Stimulated activated CD8-positive, alpha-beta memory T cell treated with anti-CD3 and anti-CD28 coated beads, Interleukin-2, amount 100 ng/mL, for 1 hour (primary cell): ENCODE results near the gene IL1RAPL2.
"Not testable (repeated sequence)": the region's sequence is repeated elsewhere in the genome, so short reads cannot be mapped to it uniquely, and the experiment has no call there.

Experiments used
- DNase-seq, 2 donors: peaks; one replicate each; pipeline ENCODE4 v3.0.0-alpha.2; 2020; ENCODE audit warnings: low read depth in 2 of 2

The IL1RAPL2 gene

GRCh38 chrX:105608745-105609144, 1042.7 kb downstream of the IL1RAPL2 start:
- DNase-seq = no peak

- no peak for DNase-seq
Observed at GRCh38 chrX:105609530-105609929, 1043.5 kb downstream of the IL1RAPL2 start.

DNA sequence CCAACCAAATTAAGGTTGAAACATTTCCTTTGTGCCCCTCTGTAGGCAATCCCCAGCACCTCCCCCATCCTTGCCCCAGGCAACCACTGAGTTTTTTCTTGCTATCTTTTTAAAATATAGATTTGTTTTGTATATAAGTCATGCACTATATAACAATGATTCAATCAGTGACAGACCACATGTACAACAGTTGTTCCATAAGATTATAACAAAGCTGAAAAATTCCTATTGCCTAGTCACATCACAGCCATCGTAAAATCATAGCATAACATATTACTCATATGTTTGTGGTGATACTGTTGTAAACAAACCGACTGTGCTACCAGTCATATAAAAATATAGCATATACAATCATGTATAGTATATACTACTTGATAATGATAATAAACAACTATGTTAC, 1044.4 kb downstream of the IL1RAPL2 start:
- DNase-seq = no peak

DNA sequence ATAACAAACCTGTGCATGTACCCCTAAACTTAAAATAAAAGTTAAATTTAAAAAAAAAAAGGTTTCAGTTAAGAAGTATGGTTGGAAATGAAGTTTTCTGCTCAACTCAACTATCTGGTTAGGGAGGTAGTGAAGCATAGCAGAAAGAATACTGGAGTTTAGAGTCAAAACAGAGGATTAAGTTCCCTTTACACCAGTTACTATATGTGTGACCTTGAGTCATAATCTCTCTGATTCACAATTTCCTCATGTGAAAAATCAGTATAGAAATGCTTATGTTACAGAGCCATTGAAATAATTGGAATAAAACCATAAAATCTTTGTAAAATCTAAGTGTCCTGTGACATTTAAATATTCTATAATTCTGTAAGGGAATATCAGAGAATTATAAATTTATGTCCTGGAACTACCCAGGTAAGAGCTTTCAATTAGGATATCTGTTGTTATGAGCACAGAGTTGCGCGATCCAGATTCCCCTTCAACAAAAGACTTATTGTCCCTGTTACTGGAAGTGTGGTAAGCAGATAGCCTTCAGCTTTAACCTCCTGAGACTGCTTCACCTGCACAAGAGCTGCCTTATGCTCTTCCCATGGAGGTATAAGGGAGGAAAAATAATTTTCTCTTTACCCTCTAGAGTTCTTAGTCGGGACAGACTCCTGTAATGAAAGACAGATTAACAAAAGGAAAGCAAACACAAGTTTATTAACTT, 1052.5 kb downstream of the IL1RAPL2 start:
- no peak for DNase-seq

DNA sequence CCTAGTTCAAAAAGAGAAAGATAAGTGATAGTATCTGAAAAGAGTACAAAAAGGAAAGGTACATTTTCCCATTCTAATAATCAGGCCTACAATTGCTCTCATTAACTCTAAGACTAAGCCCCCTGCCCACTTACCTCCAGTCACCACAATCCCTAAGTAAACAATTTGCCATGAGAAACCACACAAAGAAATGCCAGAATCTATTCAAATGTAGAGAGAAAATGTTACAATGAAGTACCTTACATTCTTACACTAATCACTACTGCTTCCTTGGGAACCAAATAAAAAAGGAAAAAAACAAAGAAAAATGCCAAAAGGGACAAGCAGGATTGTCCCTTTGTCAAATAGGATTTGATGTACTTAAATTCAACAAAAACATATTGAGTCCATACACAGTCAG, 1068.2 kb downstream of the IL1RAPL2 start:
- DNase-seq = no peak

GRCh38 chrX:105635794-105636193, 1069.8 kb downstream of the IL1RAPL2 start:
- no peak for DNase-seq

GRCh38 chrX:105636667-105637066, 1070.7 kb downstream of the IL1RAPL2 start:
- DNase-seq = no peak

GRCh38 chrX:105645667-105646357, 1079.8 kb downstream of the IL1RAPL2 start:
- no peak for DNase-seq

DNA sequence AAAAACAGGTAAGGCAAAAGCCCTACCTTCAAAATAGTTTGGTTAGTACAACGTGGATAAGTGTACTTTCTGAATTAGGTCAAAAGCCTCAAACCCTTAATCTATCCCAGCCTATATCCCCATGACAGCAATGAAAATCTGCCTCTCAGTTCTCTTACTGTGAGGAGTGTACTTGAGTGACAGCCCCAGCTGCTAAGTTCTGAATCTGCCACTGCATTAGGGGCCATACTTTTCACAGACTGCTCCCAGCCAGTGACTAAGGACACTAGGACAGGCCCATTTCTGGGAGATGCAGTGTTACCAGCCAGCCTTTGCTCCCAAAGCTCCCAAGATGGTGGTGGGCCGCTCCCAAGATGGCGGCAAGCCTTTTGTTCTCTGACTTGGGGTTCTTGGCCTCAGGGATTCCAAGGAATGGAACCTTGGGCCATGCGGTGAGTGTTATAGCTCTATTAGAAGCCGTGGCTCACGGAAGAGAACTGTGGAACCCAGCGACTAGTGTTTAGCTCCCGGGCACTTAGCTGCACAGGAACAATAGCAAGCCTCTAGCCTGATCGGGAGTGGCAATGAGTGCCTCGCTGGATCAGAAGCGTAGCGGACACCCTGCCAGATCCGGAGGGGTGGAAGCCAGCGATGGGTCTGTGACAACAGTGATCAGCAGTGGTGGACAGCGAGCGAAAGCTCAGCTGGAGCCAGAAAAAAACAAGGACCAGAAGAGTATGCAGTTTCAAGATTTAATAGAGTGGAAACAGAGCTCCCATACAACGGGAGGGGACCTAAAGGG, 1080.8 kb downstream of the IL1RAPL2 start:
- no peak for DNase-seq

DNA sequence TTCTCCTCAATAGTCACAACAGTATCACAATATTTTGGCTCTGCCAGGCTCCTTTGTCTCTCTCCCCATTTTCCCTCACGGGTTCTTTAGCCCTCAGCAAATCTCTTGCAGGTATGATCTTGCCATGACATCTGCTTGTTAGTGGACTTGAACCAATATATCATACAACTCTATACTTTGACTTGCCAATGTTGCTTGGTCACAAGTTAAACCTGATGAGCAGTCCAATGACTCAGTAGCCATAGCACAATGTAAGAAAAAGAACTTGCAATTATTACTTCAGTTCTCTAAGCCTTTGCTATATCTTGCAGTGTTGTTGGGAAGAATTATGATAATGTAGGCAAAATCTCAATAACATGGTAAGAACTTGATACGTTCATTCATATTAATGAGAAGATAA, 1081.8 kb downstream of the IL1RAPL2 start:
- DNase-seq = no peak

GRCh38 chrX:105648732-105649131, 1082.7 kb downstream of the IL1RAPL2 start:
- DNase-seq = no peak

- no peak for DNase-seq
Observed at GRCh38 chrX:105650577-105650976, 1084.6 kb downstream of the IL1RAPL2 start.

GRCh38 chrX:105650986-105651385, 1085.0 kb downstream of the IL1RAPL2 start:
- DNase-seq = no peak

DNA sequence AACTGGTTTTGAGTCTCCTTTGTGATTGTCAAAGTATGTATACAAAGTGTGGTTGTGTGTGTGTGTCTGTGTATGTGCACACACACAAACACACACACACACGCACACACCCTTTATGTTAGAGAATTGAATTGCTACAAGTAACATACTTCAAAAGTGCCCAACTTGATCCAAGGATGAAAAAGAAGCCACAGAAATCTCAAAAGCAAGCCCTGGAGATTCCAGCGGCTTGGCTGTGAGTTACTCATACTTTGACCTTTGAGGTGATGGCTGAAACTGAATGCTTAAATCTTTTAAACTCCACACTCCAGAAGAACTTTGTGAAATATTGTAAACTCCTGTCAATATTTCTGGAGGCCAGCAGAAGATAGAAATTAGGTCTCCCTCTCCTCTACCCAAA, 1087.9 kb downstream of the IL1RAPL2 start:
- DNase-seq = no peak

GRCh38 chrX:105658136-105658535, 1092.1 kb downstream of the IL1RAPL2 start:
- no peak for DNase-seq

DNA sequence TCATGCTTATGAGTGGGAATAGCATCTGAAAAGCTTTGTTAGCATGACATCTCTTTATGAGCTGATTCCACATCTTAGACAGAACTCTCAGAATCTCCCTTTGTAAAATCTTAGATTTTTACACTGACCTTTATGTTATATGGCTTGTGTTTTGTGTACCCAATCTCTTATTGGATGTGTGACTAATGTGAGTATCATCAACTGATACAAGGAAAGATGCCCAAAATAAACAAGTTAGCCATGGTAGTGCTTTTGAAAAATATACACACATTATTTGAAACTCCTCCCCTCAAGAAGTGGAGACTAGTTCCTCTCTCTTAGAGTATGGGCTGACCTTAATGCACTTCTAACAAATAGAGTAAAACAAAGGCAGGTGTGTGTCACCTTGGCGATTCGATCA, 1096.2 kb downstream of the IL1RAPL2 start:
- DNase-seq = no peak

DNA sequence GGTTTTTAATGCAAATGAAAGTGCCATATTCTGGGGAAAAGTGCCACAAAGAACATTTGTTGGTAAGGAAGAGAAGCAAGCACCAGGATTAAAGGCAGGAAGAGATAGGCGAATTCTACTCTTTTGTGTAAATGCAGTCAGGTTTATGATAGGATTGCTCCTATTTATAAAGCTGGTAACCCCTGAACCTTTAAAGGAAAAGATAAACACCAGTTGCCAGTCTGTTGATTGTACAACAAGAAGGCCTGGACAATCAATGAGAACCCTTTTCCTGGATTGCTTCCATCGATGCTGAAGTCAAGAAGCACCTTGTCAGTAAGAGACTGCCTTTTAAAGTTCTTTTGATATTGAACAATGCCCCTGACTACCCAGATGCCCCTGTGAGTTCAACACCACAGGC, 1098.2 kb downstream of the IL1RAPL2 start:
- no peak for DNase-seq

GRCh38 chrX:105684288-105684687, 1118.3 kb downstream of the IL1RAPL2 start:
- DNase-seq = not testable (repeated sequence)

GRCh38 chrX:105694839-105695238, 1128.8 kb downstream of the IL1RAPL2 start:
- DNase-seq = no peak

- DNase-seq = no peak
Observed at GRCh38 chrX:105695451-105695850, 1129.5 kb downstream of the IL1RAPL2 start.

GRCh38 chrX:105696870-105697269, 1130.9 kb downstream of the IL1RAPL2 start:
- DNase-seq = no peak

DNA sequence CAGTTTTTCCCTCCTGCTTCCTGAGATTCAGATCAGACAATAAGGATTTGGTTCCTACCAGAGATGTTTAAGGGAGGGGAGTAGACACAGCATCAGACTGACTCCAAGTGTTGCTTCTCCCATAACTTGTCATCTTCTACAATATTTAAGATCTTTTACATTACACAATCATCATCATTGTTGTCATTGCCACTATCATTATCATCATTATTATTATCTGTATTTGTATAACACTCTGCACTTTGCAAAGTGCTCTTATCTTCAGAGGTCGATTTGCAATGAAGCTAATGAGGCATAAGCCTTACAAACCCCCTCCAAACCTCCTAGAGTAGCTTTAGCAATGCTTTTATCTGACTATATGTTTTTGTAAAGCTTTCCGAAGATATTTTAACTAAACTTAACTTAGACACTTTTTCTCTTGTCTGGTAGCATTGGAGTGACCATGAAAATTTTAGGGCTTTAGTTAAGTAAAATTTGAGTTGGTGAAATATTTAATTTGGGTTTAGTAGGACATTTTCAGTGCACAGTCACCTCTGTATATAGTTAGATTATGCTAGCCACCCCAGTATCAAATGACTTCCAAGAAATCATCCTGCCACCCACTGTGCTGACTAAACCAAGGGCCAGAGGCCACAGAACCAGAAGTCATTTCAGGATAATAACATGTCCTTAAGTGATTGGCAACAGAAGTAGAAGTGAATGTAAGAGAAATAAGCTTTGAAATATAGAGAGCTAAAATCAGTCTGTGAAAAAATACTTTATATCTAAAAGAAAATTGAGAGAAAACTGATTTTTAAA, 1132.2 kb downstream of the IL1RAPL2 start:
- no peak for DNase-seq
